GM10266 (cell line): ENCODE results near the gene LTB4R.
"Not testable (repeated sequence)": the region's sequence is repeated elsewhere in the genome, so short reads cannot be mapped to it uniquely, and the experiment has no call there.

Source experiments
- DNase-seq: peaks from one replicate; pipeline ENCODE4 v3.0.0; 2012; ENCODE audit errors: extremely low spot score
- TF ChIP-seq, protein P1 (sequence below): IDR thresholded peaks from 2 replicates; pipeline ENCODE4 v1.5.1; 2012; ENCODE audit warnings: mild to moderate bottlenecking, low read depth; ENCODE audit not compliant: control insufficient read depth, insufficient read depth; ENCODE audit errors: missing control alignments

Gene LTB4R

DNA sequence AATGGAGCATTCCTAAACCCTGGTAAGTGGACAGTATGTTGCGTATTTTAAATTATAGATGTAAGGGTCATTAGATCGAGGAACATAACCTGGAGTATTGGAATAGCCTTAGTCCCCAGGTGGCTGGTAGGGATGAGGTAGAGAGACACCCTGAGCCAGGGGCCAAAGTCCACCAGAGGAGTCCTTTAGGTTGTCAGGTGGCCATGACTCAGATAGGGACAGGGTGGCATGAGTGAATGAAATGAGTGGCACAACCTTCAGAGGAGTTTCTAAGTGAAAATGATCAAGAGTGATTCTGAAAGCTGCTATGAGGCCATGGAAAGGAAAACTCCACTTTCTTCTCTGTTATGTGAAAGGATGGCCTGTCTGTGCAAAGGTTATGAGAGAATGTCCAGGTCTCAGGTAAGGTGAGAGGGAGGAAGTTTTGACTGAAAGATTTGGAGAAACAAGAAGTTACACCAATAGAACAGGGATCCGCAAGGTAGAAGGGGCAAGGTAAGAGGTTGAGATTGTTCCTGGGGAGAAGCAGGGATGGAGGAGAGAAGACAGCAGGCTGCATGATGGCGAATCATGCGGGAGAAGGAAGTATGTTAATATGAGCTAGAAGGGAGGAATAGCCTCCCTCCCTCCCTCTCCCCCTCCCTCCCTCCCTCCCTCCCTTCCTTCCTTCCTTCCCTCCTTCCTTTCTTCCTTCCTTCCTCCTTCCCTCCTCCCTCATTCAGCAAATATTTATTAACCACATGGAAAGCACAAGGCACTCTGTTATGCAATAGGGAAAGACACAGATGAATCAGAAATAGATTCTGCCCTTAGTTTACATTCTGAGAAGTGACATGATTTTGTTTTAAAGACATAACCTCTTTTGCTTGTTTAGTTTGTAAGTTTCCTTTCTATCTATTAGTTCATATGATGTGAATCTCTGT, 42.5 kb downstream of the LTB4R start:
- DNase-seq: no peak
- TF ChIP-seq, protein P1, sequence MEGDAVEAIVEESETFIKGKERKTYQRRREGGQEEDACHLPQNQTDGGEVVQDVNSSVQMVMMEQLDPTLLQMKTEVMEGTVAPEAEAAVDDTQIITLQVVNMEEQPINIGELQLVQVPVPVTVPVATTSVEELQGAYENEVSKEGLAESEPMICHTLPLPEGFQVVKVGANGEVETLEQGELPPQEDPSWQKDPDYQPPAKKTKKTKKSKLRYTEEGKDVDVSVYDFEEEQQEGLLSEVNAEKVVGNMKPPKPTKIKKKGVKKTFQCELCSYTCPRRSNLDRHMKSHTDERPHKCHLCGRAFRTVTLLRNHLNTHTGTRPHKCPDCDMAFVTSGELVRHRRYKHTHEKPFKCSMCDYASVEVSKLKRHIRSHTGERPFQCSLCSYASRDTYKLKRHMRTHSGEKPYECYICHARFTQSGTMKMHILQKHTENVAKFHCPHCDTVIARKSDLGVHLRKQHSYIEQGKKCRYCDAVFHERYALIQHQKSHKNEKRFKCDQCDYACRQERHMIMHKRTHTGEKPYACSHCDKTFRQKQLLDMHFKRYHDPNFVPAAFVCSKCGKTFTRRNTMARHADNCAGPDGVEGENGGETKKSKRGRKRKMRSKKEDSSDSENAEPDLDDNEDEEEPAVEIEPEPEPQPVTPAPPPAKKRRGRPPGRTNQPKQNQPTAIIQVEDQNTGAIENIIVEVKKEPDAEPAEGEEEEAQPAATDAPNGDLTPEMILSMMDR: no peak

GRCh38 chr14:24354482-24354825, 43.2 kb downstream of the LTB4R start:
- DNase-seq: not testable (repeated sequence)

- TF ChIP-seq, protein P1: no peak
- DNase-seq: no peak
Measured at GRCh38 chr14:24355009-24355408, 43.7 kb downstream of the LTB4R start.

DNA sequence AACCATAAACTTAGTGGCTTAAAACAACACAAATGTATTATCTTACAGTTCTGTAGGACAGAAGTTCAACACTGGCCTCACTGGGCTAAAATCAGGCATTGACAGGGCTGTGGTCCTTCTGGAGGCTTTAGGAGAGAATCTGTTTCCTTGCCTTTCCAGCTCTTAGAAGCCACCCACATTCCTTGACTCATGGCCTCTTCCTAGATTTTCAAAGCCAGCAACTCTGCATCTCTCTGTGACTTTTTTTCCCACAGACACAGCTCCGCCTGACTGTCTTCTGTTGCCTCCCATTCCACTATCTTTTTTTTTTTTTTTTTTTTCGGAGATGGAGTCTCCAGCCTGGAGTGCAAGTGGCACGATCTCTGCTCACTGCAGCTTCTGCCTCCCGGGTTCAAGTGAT, 44.9 kb downstream of the LTB4R start:
- no peak for DNase-seq
- TF ChIP-seq, protein P1: no peak

DNA sequence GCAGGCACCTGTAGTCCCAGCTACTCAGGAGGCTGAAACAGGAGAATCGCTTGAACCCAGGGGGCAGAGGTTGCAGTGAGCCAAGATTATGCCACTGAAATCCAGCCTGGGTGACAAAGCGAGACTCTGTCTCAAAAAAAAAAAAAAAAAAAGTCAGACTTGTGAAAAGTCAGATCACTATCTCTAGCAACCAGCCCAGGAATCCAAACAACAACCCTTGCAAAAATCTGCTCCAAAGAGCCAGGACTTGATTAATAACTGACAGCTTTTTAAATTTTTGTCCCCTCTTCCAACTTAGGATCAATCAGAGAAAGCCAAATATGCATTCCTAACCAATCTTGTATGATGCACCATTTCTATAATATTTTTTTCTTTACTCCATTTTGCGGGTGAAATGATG, 49.0 kb downstream of the LTB4R start:
- DNase-seq: no peak
- TF ChIP-seq, protein P1: no peak

GRCh38 chr14:24361326-24361725, 50.0 kb downstream of the LTB4R start:
- no peak for DNase-seq
- TF ChIP-seq, protein P1: no peak

DNA sequence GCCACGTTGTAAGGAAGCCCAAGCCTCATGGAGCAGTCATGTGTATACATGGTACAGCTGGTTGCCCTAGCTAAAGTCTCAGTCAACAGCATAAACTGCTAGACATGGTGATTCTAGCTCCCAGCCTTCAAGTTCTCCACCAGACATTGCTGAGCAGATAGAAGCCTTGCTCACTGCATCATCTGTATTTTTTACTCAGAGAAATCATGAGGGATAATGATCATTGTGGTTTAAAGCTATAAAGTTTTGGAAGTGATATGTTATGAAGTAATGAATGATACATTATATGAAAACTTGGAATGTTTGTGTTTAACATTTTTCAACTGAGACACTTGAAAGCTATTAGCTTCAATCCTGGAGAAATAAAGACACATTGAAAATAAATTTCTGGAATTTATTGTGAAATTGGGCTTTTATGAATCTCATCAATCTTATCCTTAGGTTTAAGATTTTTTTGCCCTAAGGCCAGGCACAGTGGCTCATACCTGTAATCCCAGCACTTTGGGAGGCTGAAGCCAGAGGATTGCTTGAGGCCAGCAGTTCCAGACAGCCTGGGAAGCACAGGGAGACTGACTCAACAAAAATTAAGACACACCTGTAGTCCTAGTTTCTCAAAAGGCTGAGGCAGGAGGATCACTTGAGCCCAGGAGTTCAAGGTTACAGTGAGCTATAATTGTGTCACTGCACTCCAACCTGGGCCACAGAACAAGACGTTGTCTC, 51.1 kb downstream of the LTB4R start:
- no peak for DNase-seq
- TF ChIP-seq, protein P1: no peak

DNA sequence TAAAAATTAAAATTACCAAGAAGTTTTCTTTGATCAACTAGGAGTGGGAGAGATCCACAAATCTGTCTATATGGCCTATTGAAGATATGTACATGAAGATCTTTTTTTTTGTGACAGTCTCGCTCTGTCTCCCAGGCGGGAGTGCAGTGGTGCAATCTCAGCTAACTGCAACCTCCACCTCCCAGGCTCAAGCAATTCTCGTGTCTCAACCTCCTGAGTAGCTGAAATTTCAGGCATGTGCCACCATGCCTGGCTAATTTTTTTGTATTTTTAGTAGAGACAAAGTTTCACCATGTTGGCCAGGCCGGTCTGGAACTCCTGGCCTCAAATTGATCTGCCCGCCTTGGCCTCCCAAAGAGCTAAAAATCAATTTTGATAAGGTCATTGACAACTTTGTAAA, 52.1 kb downstream of the LTB4R start:
- no peak for DNase-seq
- TF ChIP-seq, protein P1: no peak
